Right ventricle myocardium inferior (tissue), 1 donor: Measurements from ENCODE around the gene DYNC2I2. TPM values are rescaled to one million over a fixed set of nuclear protein-coding genes. Genes with fewer than 3 reads are reported as not detected.
A peak's percentile ranks its signal among the peaks of the same experiment; 100 is the strongest.
"Not testable (repeated sequence)": the region's sequence is repeated elsewhere in the genome, so short reads cannot be mapped to it uniquely, and the experiment has no call there.

Experiments used
- ATAC-seq: fragments of 200-7000 bp; cut with Tn5 transposase; one replicate; pipeline ENCODE4 v1.9.1; 2020; ENCODE audit warnings: mild to moderate bottlenecking, moderate library complexity
- DNase-seq: peaks from one replicate; pipeline ENCODE4 v3.0.0; 2021; ENCODE audit errors: missing footprints
- intact Hi-C: fragments of 100-400 bp; cut with DNase I; formaldehyde crosslinking; loops from one replicate; pipeline ENCODE4 v1.11.0; 2022
- total RNA-seq: library from RNA; stranded (reverse); fragmentation: NEBNext Ultra II Directional; extraction: Animal tissue kit (Norgen Biotek cat#: 25700); gene quantifications from one replicate; pipeline ENCODE4 v1.2.1, GENCODE V29; 2021
- donor health status: DM: no; HTN: yes; CAD: no; lungs with severe emphysema.

DYNC2I2 gene
- total RNA-seq, 1 donor from 2014 or later, result 40.1 TPM

DNA sequence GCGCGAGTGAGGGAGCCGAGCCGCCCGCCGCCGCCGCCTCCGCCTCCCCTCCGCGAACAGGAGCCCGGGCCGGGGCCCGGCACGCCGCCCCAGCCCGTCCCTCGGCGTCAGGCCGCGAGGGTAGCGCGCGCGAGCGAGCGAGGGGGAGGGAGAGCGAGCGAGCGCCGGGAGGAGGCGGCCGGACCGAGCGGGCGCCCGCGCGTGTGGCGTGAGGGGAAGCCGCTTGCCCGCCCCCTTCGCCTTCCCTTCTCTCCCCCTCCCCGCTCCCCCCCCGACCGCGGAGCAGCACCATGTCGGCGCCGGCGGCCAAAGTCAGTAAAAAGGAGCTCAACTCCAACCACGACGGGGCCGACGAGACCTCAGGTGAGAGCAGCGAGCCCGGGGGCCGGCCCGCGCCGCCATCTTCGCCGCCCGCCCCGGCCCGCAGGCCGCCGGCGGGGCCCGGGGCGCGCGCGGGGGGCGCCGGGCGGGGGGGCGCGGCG lies 32.7 kb upstream of the DYNC2I2 start:
- peak; percentile 83 for DNase-seq
- ATAC-seq, result peak; percentile 15
- intact Hi-C loops, result loop anchor here (2.0 kb wide), 2 partner anchors 33 to 55 kb away; partner anchors contain the start of gene DYNC2I2

DNA sequence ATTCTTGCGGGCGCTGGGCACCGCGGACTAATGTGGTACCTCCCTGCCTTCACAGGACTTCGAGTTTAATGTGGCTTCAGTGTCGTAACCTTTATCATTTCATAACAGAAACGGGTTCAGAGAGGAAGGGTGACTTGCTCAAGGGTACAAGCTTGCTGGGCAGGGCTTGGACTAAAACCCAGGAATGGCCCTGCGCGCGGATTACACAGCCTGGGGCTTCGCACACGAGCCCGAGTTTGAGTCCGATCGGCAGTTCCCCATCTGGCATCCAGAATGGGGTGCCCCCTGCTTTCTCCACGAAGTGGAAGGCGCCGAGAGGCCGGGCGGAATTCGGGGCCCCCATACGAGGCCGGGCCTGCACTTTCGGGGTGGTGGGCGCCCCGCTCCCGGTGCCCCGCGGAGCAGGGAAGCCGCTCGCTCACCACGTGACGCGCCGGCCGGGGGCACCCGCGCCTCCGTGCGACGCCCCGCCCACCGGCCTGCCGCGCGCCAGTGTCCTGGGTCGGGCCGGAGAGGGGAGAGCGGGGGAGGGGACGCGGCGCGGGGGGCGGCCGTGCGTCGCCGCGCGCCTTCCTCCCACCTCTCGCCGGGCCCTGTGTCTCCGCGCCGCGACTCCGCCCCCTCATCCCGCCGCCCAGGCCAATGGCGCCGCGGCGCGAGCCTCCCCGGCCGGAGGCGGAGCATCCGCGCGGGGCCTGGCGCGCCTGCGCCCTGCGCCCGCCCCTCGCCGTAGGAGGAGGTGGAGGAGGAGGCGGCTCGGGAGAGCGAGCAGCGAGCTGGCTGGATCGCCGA lies 32.0 kb upstream of the DYNC2I2 start, which contains the start of gene SET:
SET (plus strand) TSS at position 722 of the 792 bp plus-strand sequence. CDS start 361 bp downstream, outside the sequence.
- intact Hi-C loops, result loop anchor here (2.0 kb wide), 2 partner anchors 32 to 54 kb away; partner anchors contain the start of gene DYNC2I2
- ATAC-seq (peak; percentile 97), DNase-seq (peak; percentile 98)

DNA sequence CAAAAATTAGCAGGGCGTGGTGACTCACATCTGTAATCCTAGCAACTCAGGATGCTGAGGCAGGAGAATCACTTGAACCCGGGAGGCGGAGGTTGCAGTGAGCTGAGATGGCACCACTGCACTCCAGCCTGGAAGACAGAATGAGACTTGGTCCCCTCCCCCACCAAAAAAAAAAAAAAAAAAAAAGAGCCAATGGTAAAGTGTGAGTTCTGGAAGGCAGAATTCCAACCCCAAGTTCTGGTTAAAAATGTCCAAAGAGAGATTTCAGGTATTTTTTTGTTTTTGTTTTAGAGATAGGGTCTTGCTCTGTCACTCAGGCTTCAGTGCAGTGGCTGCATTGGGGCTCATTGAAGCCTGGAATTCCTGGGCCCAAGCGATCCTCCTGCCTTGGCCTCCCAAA lies 30.8 kb upstream of the DYNC2I2 start:
- no peak for ATAC-seq
- intact Hi-C loops, result no loop called here
- DNase-seq, result no peak

DNA sequence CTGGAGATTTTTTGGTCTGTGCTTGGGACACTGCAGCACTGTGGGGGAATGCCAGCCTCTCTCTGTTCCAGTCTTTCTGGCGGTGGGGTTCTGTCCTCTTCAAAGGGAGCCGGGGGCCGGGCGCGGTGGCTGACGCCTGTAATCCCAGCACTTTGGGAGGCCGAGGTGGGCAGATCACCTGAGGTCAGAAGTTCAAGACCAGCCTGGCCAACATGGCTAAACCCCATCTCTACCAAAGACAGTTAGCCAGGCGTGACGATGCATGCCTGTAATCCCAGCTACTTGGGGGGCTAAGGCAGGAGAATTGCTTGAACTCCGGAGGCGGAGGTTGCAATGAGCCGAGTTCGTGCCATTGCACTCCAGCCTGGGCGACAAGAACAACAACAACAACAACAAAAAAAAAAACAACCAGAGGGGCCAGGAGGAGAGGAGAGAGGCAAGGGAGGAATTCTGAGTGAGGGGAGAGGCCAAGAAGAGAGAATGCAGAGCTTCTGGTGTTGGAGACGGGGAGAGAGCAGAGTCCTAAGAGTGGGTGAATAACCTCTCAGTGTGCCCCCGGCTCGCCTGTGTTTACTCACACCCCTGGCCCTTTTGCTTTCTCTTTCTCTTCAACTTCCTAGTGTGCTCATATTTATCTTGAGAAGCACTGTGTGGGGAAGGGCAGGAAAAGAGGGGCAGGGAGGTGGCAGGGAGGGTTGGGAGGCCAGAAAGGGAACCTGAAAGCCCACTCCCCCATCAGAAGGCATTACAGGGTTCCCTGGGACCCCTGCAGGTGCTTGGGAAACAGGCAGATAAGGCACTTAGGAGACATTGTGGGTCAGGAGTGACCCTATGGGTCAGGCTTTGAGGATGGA lies 29.2 kb upstream of the DYNC2I2 start:
- intact Hi-C loops, result no loop called here
- DNase-seq, result no peak

DNA sequence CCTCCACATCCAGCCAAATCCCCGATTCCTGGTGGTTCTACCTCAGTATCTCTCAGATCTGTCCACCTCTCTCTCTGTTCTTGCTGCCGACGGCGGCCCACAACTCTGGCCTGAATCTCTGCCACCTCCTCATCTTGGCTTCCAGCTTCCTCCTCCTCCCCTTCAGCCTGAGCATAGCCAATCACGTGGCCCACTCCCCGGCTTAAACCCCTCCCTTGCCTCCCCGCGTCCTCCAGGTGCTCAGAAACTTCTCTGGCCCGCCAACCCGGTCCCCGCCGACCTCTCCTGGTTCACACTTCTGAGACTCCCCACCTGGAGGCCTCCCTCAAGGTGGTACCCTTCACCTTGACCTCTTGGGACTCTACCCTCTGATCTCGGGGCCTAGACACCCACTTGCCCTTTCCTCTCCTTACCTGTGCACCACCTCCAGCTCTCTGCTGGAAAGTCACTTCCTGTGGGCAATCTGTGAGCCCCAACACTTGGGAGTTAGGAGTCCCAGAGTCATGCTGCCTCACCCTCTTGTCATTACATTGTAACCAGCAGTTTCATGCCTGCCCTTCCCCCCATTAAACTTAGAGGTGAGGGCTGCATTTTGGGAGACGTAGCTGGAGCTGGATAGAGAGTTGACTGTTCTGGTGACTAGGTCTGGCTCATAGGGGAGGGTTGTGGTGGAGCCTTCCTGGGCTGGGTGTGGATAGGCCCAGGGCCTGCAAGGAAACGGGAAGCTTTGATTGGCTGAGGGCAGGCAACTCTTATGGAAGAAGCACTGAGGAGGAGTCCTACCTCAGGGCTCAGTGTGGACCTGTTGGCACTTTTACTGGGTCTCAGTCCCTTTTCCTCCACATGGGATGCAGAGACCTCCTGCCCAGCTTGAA lies 27.9 kb upstream of the DYNC2I2 start:
- intact Hi-C loops, result no loop called here
- peak; percentile 39 for ATAC-seq
- DNase-seq, result peak; percentile 86

More for the DNA sequence above, 29.2 kb upstream of the DYNC2I2 start:
- ATAC-seq, result no peak

DNA sequence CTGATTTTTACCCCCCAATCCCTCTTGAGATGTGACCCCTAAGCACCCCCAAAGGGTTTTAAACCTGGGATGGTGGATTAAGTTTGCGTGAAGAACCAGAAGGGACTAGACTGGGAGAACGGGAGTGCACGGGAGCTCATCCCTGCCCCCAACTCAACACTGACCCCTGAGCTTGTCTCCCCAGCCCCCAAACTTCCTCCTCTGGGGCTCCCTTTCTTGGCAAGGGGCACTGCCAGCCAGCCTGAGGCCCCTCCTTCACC lies 27.3 kb upstream of the DYNC2I2 start:
- intact Hi-C loops, result no loop called here
- no peak for ATAC-seq

DNA sequence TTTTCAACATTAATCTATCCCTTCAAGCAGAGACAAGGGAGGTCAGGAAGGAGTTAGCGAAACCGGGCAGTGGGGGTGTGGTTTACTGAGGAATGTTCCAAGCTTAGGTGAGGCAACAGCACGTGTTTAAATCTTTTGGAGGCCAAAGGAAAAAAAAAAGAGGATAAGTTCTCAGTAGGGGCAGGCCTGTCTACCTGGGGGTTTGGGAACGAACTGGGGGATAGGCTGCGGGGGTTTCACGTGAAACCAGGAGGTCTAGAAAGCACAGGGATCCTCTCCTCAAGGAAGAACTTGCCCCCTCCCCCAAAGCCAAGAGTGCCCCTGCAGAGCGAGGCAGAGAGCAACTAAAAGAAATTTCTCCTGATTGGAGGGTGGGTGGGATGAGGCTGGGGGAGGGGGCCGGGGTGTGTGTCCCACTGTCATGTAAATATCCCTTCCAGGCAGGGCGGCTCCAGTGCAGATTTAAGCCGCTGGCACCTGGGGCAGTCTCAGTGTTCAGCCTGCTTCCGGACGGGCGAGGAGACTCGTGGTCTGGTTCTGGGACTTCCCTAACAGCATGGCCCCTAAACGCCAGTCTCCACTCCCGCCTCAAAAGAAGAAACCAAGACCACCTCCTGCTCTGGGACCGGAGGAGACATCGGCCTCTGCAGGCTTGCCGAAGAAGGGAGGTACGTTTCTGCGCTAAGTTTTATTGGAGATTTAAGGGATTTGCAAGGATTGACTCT lies 26.9 kb upstream of the DYNC2I2 start:
- no peak for ATAC-seq
- intact Hi-C loops, result no loop called here
- peak; percentile 80 for DNase-seq

More for the DNA sequence above, 27.3 kb upstream of the DYNC2I2 start:
- no peak for DNase-seq

DNA sequence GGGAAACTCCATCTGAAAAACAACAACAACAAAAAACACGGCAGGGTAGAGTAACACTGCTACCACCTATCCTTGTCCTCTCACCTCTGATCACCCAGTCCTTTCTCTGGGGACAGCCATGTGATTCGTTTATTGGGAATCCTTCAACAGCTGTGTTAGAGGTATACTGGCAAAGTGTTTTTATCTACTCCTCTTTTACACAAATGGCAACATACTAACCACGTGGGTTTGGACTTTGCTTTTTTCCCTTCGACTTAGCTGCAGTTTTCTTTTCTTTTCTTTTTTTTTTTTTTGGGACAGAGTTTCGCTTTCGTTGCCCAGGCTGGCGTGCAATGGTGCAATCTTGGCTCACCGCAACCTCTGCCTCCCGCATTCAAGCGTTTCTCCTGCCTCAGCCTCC lies 21.1 kb upstream of the DYNC2I2 start:
- no peak for DNase-seq
- ATAC-seq, result no peak
- intact Hi-C loops, result no loop called here

DNA sequence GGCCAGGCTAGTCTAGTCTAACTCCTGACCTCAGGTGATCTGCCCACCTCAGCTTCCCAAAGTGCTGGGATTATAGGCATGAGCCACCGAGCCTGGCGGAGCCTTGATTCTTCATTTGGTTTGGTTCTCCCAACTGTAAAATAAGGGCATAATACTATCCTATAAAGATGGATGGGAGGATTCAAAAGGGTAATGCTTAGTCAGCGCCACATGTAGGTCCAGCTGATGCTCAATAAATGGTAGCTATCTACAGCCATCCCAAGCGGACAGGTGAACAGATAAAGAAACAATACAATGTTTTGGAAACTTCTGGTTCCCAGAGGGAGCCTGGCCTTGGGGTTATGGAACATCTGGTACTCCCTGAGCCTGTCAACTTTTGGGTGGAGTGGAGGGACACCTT lies 18.7 kb upstream of the DYNC2I2 start:
- intact Hi-C loops, result no loop called here
- no peak for ATAC-seq
- no peak for DNase-seq

DNA sequence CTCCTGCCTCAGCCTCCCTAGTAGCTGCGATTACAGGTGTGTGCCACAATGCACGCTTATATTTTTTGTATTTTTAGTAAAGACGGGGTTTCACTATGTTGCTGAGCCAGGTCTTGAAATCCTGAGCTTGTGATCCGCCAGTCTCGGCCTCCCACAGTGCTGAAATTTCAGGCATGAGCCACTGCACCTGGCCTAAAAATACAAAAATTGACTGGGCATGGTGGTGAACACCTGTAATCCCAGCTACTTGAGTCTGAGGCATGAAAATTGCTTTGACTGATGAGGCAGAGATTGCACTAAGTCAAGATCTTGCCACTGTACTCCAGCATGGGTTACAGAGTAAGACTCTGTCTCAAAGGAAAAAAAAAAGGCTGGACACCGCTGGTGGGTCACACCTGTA lies 13.1 kb upstream of the DYNC2I2 start:
- intact Hi-C loops, result no loop called here
- ATAC-seq (no peak), DNase-seq (no peak)

DNA sequence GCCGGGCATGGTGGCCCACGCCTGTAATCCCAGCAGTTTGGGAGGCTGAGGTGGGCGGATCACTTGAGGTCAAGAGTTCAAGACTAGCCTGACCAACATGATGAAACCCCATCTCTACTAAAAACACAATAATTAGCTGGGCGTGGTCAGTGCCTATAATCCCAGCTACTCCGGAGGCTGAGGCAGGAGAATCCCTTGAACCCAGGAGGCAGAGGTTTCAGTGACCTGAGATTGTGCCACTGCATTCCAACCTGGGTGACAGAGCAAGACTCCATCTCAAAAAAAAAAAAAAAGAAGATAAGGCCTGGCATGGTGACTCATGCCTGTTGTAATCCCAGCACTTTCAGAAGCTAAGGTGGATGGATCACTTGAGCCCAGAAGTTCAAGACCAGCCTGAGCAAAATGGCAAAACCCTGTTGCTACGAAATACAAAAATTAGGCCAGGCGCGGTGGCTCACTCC lies 9.9 kb upstream of the DYNC2I2 start:
- ATAC-seq, intact Hi-C loops, DNase-seq: not testable (repeated sequence)

DNA sequence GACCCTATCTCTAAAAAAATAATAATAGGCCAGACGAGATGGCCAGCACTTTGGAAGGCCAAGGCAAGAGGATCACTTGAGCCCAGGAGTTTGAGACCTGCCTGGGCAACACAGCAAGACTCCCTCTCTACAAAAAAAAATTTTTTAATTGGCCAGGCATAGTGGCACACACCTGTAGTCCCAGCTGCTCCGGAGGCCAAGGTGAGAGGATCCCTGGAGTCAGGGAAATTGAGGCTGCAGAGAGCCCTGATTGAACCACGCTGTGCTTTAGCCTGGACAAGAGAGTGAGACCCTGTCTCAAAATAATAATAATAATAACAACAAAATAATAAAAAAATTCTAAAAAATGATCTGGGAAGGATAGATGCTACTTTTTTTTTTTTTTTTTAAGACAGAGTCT lies 1.1 kb upstream of the DYNC2I2 start:
- intact Hi-C loops, result loop anchor here (2.0 kb wide), 1 partner anchor 31 kb away; the partner anchor contains the start of gene SET
- ATAC-seq (no peak), DNase-seq (no peak)

DNA sequence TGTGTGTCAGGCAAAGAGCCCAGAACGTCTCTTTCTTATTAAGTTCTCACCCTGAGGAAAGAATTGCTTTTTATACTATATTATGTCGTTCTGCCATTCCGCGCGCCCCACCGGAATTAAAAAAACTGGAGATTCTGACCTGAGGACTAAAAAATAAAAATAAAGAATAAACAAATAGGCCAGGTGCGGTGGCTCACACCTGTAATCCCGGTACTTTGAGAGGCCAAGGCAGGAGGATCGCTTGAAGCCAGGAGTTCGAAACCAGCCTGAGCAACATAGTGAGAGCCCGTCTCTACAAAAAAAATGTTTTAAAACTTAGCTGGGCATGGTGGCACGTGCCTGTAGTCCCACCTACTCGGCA lies 677 bp upstream of the DYNC2I2 start:
- ATAC-seq (no peak), DNase-seq (no peak)
- intact Hi-C loops, result loop anchor here (2.0 kb wide), 1 partner anchor 31 kb away; the partner anchor contains the start of gene SET

DNA sequence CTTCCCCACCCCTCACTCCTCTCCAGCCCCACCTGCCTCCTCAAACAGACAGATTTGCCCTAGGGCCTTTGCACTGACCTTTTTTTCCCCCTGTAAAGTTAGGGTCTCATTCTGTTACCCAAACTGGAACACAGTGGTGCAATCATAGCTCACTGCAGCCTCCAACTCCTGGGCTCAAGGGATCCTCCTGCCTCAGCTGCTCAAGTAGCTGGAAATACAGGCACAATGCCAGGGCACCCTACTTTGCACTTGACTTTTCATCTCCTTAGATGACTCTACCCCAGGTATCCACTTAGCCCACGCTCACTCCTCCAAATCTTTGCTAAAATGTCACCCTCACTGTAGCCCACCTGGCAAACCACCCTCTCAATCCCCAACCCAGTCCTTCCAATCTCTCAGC lies 2.2 kb downstream of the DYNC2I2 start:
- intact Hi-C loops, result no loop called here
- ATAC-seq, result no peak
- DNase-seq, result no peak

DNA sequence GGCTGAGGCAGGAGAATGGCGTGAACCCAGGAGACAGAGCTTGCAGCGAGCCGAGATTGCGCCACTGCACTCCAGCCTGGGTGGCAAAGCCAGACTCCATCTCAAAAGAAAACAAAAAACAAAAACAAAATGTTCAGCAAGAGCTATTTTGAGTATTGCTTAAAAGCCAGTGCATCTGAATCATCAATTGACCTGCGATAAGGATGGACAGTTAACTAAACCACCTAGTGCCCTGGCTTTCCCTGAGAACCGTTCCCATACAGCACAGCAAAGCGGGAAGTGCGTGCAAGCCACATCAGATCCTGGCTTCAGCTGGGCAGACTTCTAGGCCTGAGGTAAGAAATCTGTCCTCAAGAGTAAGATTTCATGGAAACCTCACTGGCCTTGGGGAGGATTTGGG lies 2.7 kb downstream of the DYNC2I2 start:
- intact Hi-C loops, result no loop called here
- DNase-seq, result no peak
- ATAC-seq, result no peak

DNA sequence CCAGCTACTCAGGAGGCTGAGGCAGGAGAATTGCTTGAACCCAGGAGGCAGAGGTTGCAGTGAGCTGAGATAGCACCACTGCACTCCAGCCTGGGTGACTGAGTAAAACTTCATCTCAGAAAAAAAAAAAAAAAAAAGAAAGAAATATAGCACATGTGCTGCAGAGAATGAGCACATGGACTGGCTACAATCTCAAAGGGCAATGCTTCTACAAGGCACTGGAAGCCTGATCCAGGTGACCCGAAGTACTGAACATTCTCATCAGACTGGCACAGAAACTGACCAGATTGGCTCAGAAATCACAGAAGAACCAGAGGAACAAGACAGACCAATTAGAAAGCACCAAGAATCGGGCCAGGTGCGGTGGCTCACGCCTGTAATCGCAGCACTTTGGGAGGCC lies 4.8 kb downstream of the DYNC2I2 start:
- no peak for ATAC-seq
- DNase-seq, result no peak
- intact Hi-C loops, result no loop called here

DNA sequence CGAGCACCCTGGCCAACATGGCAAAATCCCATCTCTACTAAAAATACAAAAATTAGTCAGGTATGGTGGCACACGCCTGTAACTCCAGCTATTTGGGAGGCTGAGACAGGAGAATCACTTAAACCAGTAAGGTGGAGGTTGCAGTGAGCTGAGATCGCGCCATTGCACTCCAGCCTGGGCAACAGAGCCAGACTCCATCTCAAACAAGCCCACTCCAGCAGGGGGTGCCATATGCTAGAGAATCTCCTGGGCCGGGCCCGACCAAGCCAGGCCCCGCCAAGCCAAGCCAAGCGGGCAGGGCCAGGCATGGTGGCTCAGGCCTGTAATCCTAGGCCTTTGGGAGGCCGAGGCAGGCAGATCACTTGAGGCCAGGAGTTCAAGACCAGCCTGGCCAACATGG lies 8.4 kb downstream of the DYNC2I2 start:
- DNase-seq, result not testable (repeated sequence)

More for the DNA sequence above, 8.4 kb downstream of the DYNC2I2 start:
- intact Hi-C loops, ATAC-seq: not testable (repeated sequence)
